Measurements from ENCODE around the gene BIVM. TPM values are rescaled to one million over a fixed set of nuclear protein-coding genes. Genes with fewer than 3 reads are reported as not detected.
A peak's percentile ranks its signal among the peaks of the same experiment; 100 is the strongest.

Gene BIVM
- total RNA-seq, 1 donor from 2014 or later = 14.6 TPM

- no peak overlapping the region for H3K4me3 ChIP-seq (ENCODE audit: low read depth, low read length)
- TF ChIP-seq CTCF (conservative IDR thresholded peaks at IDR 0.05; ENCODE audit: low read depth, low read length) = no peak
- no peak for DNase-seq (ENCODE audit: low read depth)
Measured at GRCh38 chr13:102838982-102839381, 40.1 kb downstream of the BIVM start.

- DNase-seq (ENCODE audit: low read depth) = no peak
- no peak for TF ChIP-seq CTCF (conservative IDR thresholded peaks at IDR 0.05; ENCODE audit: low read depth, low read length)
- H3K4me3 ChIP-seq (ENCODE audit: low read depth, low read length) = no peak overlapping the region
Measured at GRCh38 chr13:102839462-102839861, 40.5 kb downstream of the BIVM start.

GRCh38 chr13:102845289-102845629 is 46.3 kb downstream of the BIVM start:
- DNase-seq (ENCODE audit: low read depth) = no peak
- H3K4me3 ChIP-seq (ENCODE audit: low read depth, low read length) = peak overlapping the region; percentile 91
- TF ChIP-seq CTCF (conservative IDR thresholded peaks at IDR 0.05; ENCODE audit: low read depth, low read length) = no peak

GRCh38 chr13:102845630-102846260 is 46.8 kb downstream of the BIVM start, which contains the start of gene ERCC5:
TSS of gene ERCC5 (plus strand) at chr13:102846032. CDS start at chr13:102846267, 235 bp downstream.
- peak; percentile 80 for DNase-seq (ENCODE audit: low read depth)
- no peak for TF ChIP-seq CTCF (conservative IDR thresholded peaks at IDR 0.05; ENCODE audit: low read depth, low read length)
- peak within 1 kb of the TSS; percentile 91 for H3K4me3 ChIP-seq (ENCODE audit: low read depth, low read length)

GRCh38 chr13:102846261-102847015 is 47.5 kb downstream of the BIVM start:
- DNase-seq (ENCODE audit: low read depth) = no peak
- peak; percentile 6 for TF ChIP-seq CTCF (conservative IDR thresholded peaks at IDR 0.05; ENCODE audit: low read depth, low read length)
- peak overlapping the region; percentile 91 for H3K4me3 ChIP-seq (ENCODE audit: low read depth, low read length)

- TF ChIP-seq CTCF (conservative IDR thresholded peaks at IDR 0.05; ENCODE audit: low read depth, low read length) = peak; percentile 80
- peak overlapping the region; percentile 91 for H3K4me3 ChIP-seq (ENCODE audit: low read depth, low read length)
- DNase-seq (ENCODE audit: low read depth) = no peak
Measured at GRCh38 chr13:102847272-102848234, 48.6 kb downstream of the BIVM start.
